ENCODE results near the gene BTBD10. TPM values are rescaled to one million over a fixed set of nuclear protein-coding genes. Genes with fewer than 3 reads are reported as not detected.

The BTBD10 gene
- total and polyA plus RNA-seq, 4 donors: 56.8 to 90.7 (median 61.2) TPM

DNA sequence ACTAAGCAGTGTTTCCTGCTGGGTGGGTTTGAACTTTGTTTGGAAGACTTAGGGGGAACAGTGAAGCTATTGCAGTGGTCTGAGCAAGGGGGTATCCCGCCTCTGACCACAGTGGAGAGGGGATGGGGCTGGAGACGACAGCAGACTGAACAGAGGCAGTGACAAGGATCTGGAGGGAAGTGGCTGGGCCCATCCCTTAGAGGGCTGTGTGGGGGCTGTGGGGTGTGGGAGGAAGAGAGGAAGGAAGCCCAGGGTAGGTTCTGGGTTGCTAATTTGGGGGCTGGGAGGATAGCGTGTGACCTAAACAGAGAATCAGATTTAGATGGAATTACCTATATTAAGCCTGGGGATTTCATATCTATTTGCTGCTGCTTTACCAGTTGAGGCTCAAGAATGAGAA, 114.7 kb downstream of the BTBD10 start:
- Histone ChIP-seq H3K4me3 (ENCODE audit: low read depth, low read length) (no peak overlapping the region), H3K27ac (ENCODE audit: low read depth, low read length) (no peak overlapping the region), H3K4me1 (ENCODE audit: control insufficient read depth, insufficient read depth, low read length) (no peaks in the 10 kb centered on the region), H3K9me3 (ENCODE audit: control insufficient read depth, insufficient read depth, low read length) (no peaks in the 10 kb centered on the region), H3K36me3 (ENCODE audit: control insufficient read depth, insufficient read depth, low read length) (no peaks in the 10 kb centered on the region), H3K27me3 (ENCODE audit: control insufficient read depth, insufficient read depth, low read length) (no peaks in the 10 kb centered on the region)
- DNase-seq (ENCODE audit: low read depth in 4 of 6, low spot score in 6 of 6): no peak
- WGBS (ENCODE audit: insufficient coverage): 74% methylated on average over 3 of the region's 3 CpGs

DNA sequence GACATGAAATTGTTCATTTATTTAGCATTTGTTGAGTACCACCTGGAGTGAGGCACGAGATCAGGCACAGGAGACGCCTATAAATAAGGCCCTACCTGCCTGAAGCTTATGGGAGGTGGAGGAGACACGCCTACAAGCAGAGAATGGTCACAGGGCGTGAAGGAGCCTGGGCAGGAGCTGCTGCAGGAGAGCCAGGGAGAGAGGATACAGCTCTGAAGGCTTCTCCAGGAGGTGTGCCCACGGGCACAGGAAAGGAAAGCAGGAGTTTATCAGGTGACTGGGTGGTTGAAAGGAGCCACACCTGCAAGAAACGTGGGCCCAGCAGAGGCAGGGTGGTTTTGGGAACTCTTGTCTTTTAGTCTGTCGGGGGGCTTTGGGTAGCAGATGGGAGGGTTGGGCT, 115.1 kb downstream of the BTBD10 start:
- Histone ChIP-seq H3K27me3 (ENCODE audit: control insufficient read depth, insufficient read depth, low read length) (no peaks in the 10 kb centered on the region), H3K36me3 (ENCODE audit: control insufficient read depth, insufficient read depth, low read length) (no peaks in the 10 kb centered on the region), H3K27ac (ENCODE audit: low read depth, low read length) (no peak overlapping the region), H3K9me3 (ENCODE audit: control insufficient read depth, insufficient read depth, low read length) (no peaks in the 10 kb centered on the region), H3K4me1 (ENCODE audit: control insufficient read depth, insufficient read depth, low read length) (no peaks in the 10 kb centered on the region), H3K4me3 (ENCODE audit: low read depth, low read length) (no peak overlapping the region)
- WGBS (ENCODE audit: insufficient coverage): 78% methylated on average over 6 of the region's 7 CpGs
- DNase-seq (ENCODE audit: low read depth in 4 of 6, low spot score in 6 of 6): no peak

DNA sequence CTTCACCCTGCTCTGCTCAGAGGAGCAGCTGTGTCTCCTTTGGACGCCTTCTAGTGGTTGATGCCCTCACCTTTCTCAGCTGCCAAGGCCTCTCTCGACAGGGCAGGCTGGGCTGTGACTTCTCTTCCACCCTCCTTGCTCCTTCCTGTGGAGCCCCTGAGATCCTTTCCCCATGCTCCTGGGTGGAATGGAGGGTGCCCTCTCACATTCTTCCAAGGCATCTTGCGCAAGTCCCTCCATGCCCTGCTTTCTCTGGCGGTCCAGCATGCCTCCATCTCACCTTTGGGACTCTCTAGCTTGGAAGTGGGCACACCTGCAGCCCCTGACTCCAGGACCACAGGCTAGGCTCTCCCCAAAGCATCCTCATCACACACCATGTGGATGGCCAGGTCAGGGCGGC, 116.6 kb downstream of the BTBD10 start:
- Histone ChIP-seq H3K9me3 (ENCODE audit: control insufficient read depth, insufficient read depth, low read length) (no peaks in the 10 kb centered on the region), H3K27me3 (ENCODE audit: control insufficient read depth, insufficient read depth, low read length) (no peaks in the 10 kb centered on the region), H3K4me1 (ENCODE audit: control insufficient read depth, insufficient read depth, low read length) (no peaks in the 10 kb centered on the region), H3K4me3 (ENCODE audit: low read depth, low read length) (no peak overlapping the region), H3K36me3 (ENCODE audit: control insufficient read depth, insufficient read depth, low read length) (no peaks in the 10 kb centered on the region), H3K27ac (ENCODE audit: low read depth, low read length) (no peak overlapping the region)
- WGBS (ENCODE audit: insufficient coverage): 94% methylated on average over 5 of the region's 5 CpGs
- no peak for DNase-seq (ENCODE audit: low read depth in 4 of 6, low spot score in 6 of 6)

DNA sequence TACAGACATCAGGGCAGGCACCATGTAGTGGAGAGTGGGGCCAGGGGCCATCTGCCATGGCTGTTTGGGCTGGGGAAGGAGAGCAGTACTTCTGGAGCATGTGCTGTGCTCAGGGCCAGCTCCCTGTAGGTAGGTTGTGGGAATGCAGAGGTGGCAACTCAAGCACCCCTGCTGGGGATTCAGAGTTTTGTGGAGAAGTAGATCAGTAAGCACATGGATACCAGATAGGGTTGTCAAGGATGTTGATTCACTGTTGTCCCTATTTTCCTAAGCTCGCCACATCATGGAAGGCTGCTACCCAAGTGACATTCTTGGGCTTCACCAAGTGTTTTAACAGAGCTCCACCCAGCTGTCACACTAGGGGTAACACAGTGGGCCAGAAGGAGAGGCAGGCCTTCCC, 118.2 kb downstream of the BTBD10 start:
- H3K4me1 ChIP-seq (ENCODE audit: control insufficient read depth, insufficient read depth, low read length): no peaks in the 10 kb centered on the region
- H3K27ac ChIP-seq (ENCODE audit: low read depth, low read length): no peak overlapping the region
- H3K27me3 ChIP-seq (ENCODE audit: control insufficient read depth, insufficient read depth, low read length): no peaks in the 10 kb centered on the region
- no peak overlapping the region for H3K4me3 ChIP-seq (ENCODE audit: low read depth, low read length)
- DNase-seq (ENCODE audit: low read depth in 4 of 6, low spot score in 6 of 6): no peak
- peaks cover 6% of the 10 kb centered on the region for H3K36me3 ChIP-seq (ENCODE audit: control insufficient read depth, insufficient read depth, low read length)
- no peaks in the 10 kb centered on the region for H3K9me3 ChIP-seq (ENCODE audit: control insufficient read depth, insufficient read depth, low read length)
- 100% methylated on average over 1 of the region's 1 CpG for WGBS (ENCODE audit: insufficient coverage)

DNA sequence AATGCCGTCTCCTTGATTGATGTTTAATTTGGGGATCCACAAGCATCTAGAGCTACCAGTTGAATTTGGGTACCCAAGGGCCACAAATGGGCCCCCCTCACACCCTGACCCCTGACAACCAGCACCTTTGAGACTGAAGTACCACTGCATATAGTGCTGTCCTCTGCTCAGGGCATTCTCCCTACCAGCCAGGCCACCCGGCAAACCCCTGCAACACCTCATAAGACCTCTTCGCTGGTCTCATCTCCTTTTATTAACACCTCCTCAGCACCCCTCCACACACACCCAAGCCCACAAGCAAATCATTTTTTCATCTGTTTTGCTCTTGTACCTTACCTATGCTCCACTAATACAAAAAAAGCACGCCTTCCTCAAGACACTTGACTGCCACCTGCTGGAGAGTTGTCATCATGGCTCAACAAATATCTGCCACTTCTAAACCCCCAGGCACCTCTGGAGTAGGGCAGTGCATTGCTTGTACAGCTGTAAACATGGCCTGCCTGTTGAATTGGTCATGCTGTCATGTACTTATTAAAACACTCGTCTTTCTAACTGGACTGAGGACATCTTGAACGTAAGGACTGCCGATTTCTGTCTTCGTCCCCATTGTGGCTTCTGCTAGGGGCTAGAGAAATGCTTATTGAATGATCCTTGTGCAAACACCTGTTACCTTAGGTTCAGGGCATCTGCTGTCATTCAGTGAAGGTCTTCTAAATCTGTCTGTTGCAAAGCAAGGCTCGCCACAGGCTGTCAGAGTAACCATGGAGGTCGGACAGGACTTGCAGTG, 118.9 kb downstream of the BTBD10 start:
- Histone ChIP-seq H3K27ac (ENCODE audit: low read depth, low read length) (no peak overlapping the region), H3K4me1 (ENCODE audit: control insufficient read depth, insufficient read depth, low read length) (peaks cover 6% of the 10 kb centered on the region), H3K27me3 (ENCODE audit: control insufficient read depth, insufficient read depth, low read length) (no peaks in the 10 kb centered on the region), H3K9me3 (ENCODE audit: control insufficient read depth, insufficient read depth, low read length) (no peaks in the 10 kb centered on the region), H3K36me3 (ENCODE audit: control insufficient read depth, insufficient read depth, low read length) (peaks cover 6% of the 10 kb centered on the region), H3K4me3 (ENCODE audit: low read depth, low read length) (no peak overlapping the region)
- WGBS (ENCODE audit: insufficient coverage): 75% methylated on average over 9 of the region's 10 CpGs
- peak in 5 of 6 donors; percentile 57 to 93 (median 67) for DNase-seq (ENCODE audit: low read depth in 4 of 6, low spot score in 6 of 6)

DNA sequence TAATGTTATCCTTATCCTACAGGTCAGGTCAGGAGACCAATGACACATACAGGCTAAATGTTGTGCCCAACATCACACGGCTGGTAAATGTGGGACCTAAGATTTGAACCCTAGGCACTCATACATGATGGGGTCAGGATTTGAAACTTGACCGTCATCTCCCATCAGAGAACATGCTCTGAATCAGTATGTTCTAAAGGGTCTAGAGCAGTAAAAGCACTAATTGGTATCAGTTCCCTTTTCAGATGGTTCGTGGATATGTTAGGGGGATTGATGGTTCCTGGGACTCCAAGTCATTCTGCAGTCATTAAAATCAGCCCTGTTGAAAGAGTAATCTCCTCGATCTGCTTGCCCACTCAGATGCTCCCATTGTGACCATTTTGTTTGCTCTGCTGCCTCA, 120.0 kb downstream of the BTBD10 start:
- Histone ChIP-seq H3K36me3 (ENCODE audit: control insufficient read depth, insufficient read depth, low read length) (peaks cover 6% of the 10 kb centered on the region), H3K27ac (ENCODE audit: low read depth, low read length) (no peak overlapping the region)
- WGBS (ENCODE audit: insufficient coverage): 93% methylated on average over 3 of the region's 4 CpGs

DNA sequence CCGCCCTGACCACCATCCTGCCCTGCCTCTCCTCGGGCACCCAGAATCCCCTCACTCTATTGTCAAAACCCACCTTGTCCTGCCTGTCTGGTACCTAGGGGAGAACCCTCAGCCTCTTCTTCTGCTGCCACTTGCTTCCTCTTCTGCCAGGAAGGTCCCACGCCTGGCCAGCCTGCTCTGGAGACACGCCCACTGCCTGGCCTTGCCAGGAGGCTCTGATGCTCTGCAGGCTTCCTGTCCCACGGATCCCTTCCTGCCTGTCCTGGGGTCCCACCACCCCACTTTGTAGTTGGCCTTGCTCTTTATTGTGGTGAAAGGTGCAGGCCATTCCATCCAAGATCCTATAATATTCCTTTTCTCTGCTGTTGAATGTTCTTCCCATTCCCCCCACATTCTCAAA, 122.0 kb downstream of the BTBD10 start:
- H3K27ac ChIP-seq (ENCODE audit: low read depth, low read length): no peak overlapping the region
- no peaks in the 10 kb centered on the region for H3K27me3 ChIP-seq (ENCODE audit: control insufficient read depth, insufficient read depth, low read length)
- peaks cover 14% of the 10 kb centered on the region for H3K4me1 ChIP-seq (ENCODE audit: control insufficient read depth, insufficient read depth, low read length)
- H3K4me3 ChIP-seq (ENCODE audit: low read depth, low read length): no peak overlapping the region
- WGBS (ENCODE audit: insufficient coverage): 88% methylated on average over 4 of the region's 5 CpGs
- H3K9me3 ChIP-seq (ENCODE audit: control insufficient read depth, insufficient read depth, low read length): no peaks in the 10 kb centered on the region
- no peak for DNase-seq (ENCODE audit: low read depth in 4 of 6, low spot score in 6 of 6)
- H3K36me3 ChIP-seq (ENCODE audit: control insufficient read depth, insufficient read depth, low read length): peaks cover 6% of the 10 kb centered on the region

More for the DNA sequence above, 120.0 kb downstream of the BTBD10 start:
- no peaks in the 10 kb centered on the region for H3K9me3 ChIP-seq (ENCODE audit: control insufficient read depth, insufficient read depth, low read length)
- H3K27me3 ChIP-seq (ENCODE audit: control insufficient read depth, insufficient read depth, low read length): no peaks in the 10 kb centered on the region
- peaks cover 9% of the 10 kb centered on the region for H3K4me1 ChIP-seq (ENCODE audit: control insufficient read depth, insufficient read depth, low read length)
- DNase-seq (ENCODE audit: low read depth in 4 of 6, low spot score in 6 of 6): no peak
- H3K4me3 ChIP-seq (ENCODE audit: low read depth, low read length): no peak overlapping the region

DNA sequence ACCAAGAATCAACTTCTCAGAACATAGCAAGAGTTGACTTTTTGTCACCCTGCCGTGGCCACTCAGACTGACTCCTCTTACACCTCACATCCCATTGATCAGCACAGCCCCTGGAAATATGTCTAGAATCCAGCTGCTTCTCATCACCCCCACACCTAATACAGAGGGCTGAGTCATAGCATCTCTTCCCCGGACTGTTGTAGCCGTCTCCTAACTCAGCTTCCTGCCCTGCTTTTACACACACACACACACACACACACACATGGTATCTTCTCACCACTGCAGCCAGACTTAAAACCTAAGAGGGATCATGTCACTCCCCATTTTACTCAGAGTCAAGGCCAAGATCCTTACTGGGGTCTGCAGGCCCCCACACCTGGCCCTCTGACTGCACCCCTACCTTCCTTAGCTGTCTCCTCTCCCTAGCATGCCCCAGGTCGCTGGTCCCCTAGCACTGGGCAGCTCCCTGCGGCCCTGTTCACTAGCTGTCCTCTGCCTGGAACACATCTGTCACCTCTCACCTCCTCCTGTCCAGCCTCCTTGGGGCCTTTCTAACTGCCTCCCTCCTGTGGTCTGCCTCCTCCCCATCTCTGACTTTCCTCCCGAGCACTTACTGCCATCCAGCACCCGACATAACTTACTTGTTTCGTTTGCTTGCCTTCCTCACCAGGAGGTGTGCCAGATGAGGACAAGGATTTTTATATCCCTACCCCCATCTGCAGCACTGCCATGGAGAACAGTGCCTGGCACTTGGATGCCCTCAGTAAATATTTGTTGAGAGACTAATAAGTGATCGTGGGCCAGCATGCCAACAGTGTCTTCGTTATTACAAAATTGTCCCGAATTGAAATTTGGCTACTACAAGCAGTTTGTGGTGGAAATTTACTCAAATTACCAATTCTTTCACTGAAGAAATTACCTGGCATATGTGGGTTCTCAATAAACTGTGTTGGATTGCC, 123.5 kb downstream of the BTBD10 start:
- H3K4me1 ChIP-seq (ENCODE audit: control insufficient read depth, insufficient read depth, low read length): peaks cover 14% of the 10 kb centered on the region
- no peak overlapping the region for H3K4me3 ChIP-seq (ENCODE audit: low read depth, low read length)
- no peaks in the 10 kb centered on the region for H3K9me3 ChIP-seq (ENCODE audit: control insufficient read depth, insufficient read depth, low read length)
- no peak for DNase-seq (ENCODE audit: low read depth in 4 of 6, low spot score in 6 of 6)
- no peaks in the 10 kb centered on the region for H3K27me3 ChIP-seq (ENCODE audit: control insufficient read depth, insufficient read depth, low read length)
- 67% methylated on average over 8 of the region's 11 CpGs for WGBS (ENCODE audit: insufficient coverage)
- no peak overlapping the region for H3K27ac ChIP-seq (ENCODE audit: low read depth, low read length)
- peaks cover 6% of the 10 kb centered on the region for H3K36me3 ChIP-seq (ENCODE audit: control insufficient read depth, insufficient read depth, low read length)

DNA sequence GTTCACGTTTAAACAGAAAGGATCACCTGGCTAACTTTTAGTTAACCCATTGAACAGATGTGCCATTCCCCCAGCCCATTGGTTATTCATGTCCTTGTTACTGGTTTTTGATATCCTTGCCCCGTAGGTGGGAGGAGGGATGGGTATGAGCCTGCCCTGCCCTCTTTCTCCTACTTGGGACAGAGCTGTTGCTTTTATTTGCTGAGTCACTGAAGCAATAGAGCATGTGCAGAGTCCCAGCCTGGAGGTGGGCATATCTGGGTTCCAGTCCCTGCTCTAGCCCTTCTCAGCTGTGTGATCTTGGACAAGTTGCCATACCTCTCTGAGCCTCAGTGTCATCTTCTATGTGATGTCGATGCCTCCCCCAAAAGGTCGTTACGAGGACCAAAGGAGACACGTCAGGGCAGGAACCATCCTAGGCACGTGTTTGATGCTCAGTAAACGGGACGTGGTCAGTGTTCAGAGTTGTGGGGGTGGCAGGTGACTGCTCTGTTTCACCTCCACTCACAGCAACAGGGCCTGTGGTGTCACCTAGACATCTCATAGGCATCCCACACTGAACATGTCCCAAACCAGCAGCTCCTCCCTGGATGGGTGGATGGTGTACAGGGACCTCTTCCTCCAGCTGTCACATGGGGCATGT, 124.5 kb downstream of the BTBD10 start:
- H3K4me1 ChIP-seq (ENCODE audit: control insufficient read depth, insufficient read depth, low read length): peaks cover 20% of the 10 kb centered on the region
- 96% methylated on average over 4 of the region's 9 CpGs for WGBS (ENCODE audit: insufficient coverage)
- no peak for DNase-seq (ENCODE audit: low read depth in 4 of 6, low spot score in 6 of 6)
- H3K36me3 ChIP-seq (ENCODE audit: control insufficient read depth, insufficient read depth, low read length): peaks cover 6% of the 10 kb centered on the region
- H3K4me3 ChIP-seq (ENCODE audit: low read depth, low read length): no peak overlapping the region
- H3K27ac ChIP-seq (ENCODE audit: low read depth, low read length): no peak overlapping the region
- no peaks in the 10 kb centered on the region for H3K27me3 ChIP-seq (ENCODE audit: control insufficient read depth, insufficient read depth, low read length)
- no peaks in the 10 kb centered on the region for H3K9me3 ChIP-seq (ENCODE audit: control insufficient read depth, insufficient read depth, low read length)
